Activated CD4-positive, alpha-beta T cell treated with anti-CD3 and anti-CD28 coated beads for 36 hours (primary cell): ENCODE results near the gene USP34. TPM values are rescaled to one million over a fixed set of nuclear protein-coding genes. Genes with fewer than 3 reads are reported as not detected.
"Not testable (repeated sequence)": the region's sequence is repeated elsewhere in the genome, so short reads cannot be mapped to it uniquely, and the experiment has no call there.

Experiments
- ATAC-seq: fragments of 200-7000 bp; cut with Tn5 transposase; one replicate; pipeline ENCODE4 v1.10.0; 2021; ENCODE audit warnings: mild to moderate bottlenecking, moderate library complexity
- CTCF ChIA-PET: fragments of 350-600 bp; sonication (Branson Sonifier 250); formaldehyde crosslinking; loops from one replicate; lab custom pipeline; 2021; ENCODE audit warnings: antibody characterized with exemption; lab: Charles Lee
- POLR2A ChIA-PET: fragments of 350-600 bp; sonication (Branson Sonifier 250); formaldehyde crosslinking; loops from one replicate; lab custom pipeline; 2021; ENCODE audit warnings: antibody characterized with exemption, inconsistent platforms; lab: Charles Lee
- DNase-seq: peaks from one replicate; pipeline ENCODE4 v3.0.0-alpha.2; 2020
- H3K27ac Mint-ChIP-seq: one replicate; pipeline ENCODE4 v1.8.0; 2021; ENCODE audit warnings: mixed read lengths
- H3K27me3 Mint-ChIP-seq: one replicate; pipeline ENCODE4 v1.8.0; 2021; ENCODE audit warnings: mixed read lengths
- H3K36me3 Mint-ChIP-seq: one replicate; pipeline ENCODE4 v1.8.0; 2021; ENCODE audit warnings: low read depth, mixed read lengths
- H3K4me1 Mint-ChIP-seq: one replicate; pipeline ENCODE4 v1.8.0; 2021; ENCODE audit warnings: mixed read lengths
- H3K4me3 Mint-ChIP-seq: one replicate; pipeline ENCODE4 v1.8.0; 2021; ENCODE audit warnings: mild to moderate bottlenecking, moderate library complexity, mixed read lengths
- H3K9me3 Mint-ChIP-seq: one replicate; pipeline ENCODE4 v1.8.0; 2021; ENCODE audit warnings: low read depth, mixed read lengths
- intact Hi-C, 2 experiments: fragments of 100-400 bp; cut with DNase I in 1 of 2; cut with micrococcal nuclease in 1 of 2; formaldehyde crosslinking; loops; one replicate each; pipeline versions ENCODE4 v1.14.2 to v1.15.1; 2022 to 2024; cut with DNase I, micrococcal nuclease
- total RNA-seq, 2 experiments: library from RNA; stranded (reverse); gene quantifications; one replicate each; pipeline ENCODE4 v1.2.3, GENCODE V29; 2021

Gene USP34
- total RNA-seq, 2 experiments from 2014 or later, result 63.7 to 67.6 TPM

GRCh38 chr2:61210332-61210981 is 260.4 kb downstream of the USP34 start:
- POLR2A ChIA-PET, result interaction anchor here (0.6 to 0.8 kb wide), 3 partner anchors 20 to 59 kb away, joined by 3 to 6 read pairs (median 5); no protein-coding TSS in a partner anchor
- H3K4me3 Mint-ChIP-seq, result no peak overlapping the region
- no peak for DNase-seq
- no peaks in the 10 kb centered on the region for H3K4me1 Mint-ChIP-seq
- H3K36me3 Mint-ChIP-seq, result peaks cover 21% of the 10 kb centered on the region
- ATAC-seq, result peak; percentile 23
- no peaks in the 10 kb centered on the region for H3K9me3 Mint-ChIP-seq
- H3K27me3 Mint-ChIP-seq, result no peaks in the 10 kb centered on the region
- no peak overlapping the region for H3K27ac Mint-ChIP-seq
- intact Hi-C loops, result no loop called here
- CTCF ChIA-PET, result interaction anchor here (0.6 to 1.2 kb wide), 3 partner anchors 9 to 166 kb away, joined by 3 to 5 read pairs (median 4); no protein-coding TSS in a partner anchor

- POLR2A ChIA-PET, result no interaction called here
These were observed 265.8 kb downstream of the USP34 start for GRCh38 chr2:61205132-61205531.

GRCh38 chr2:61196671-61197070 is 274.2 kb downstream of the USP34 start:
- Mint-ChIP-seq H3K9me3 (no peaks in the 10 kb centered on the region), H3K27me3 (no peaks in the 10 kb centered on the region), H3K27ac (no peak overlapping the region), H3K4me3 (no peak overlapping the region), H3K36me3 (peaks cover 22% of the 10 kb centered on the region), H3K4me1 (peaks cover 10% of the 10 kb centered on the region)
- CTCF ChIA-PET, result interaction anchor here (0.5 to 0.6 kb wide), 4 partner anchors 20 to 146 kb away, joined by 3 to 4 read pairs (median 4); no protein-coding TSS in a partner anchor
- DNase-seq, result no peak
- ATAC-seq, result no peak
- POLR2A ChIA-PET, result no interaction called here
- intact Hi-C loops, result no loop called here

More at GRCh38 chr2:61205132-61205531, 265.8 kb downstream of the USP34 start:
- intact Hi-C loops, result no loop called here
- Mint-ChIP-seq H3K4me1 (no peaks in the 10 kb centered on the region), H3K27ac (no peak overlapping the region), H3K27me3 (no peaks in the 10 kb centered on the region), H3K4me3 (no peak overlapping the region), H3K9me3 (no peaks in the 10 kb centered on the region), H3K36me3 (peaks cover 39% of the 10 kb centered on the region)
- DNase-seq, result no peak
- CTCF ChIA-PET, result interaction anchor here (1.4 kb wide), 1 partner anchor 8 kb away, joined by 4 read pairs; no protein-coding TSS in a partner anchor
- no peak for ATAC-seq

GRCh38 chr2:61194646-61195045 is 276.2 kb downstream of the USP34 start:
- CTCF ChIA-PET, result interaction anchor here (0.7 kb wide), 1 partner anchor 10 kb away, joined by 3 read pairs; no protein-coding TSS in a partner anchor
- H3K9me3 Mint-ChIP-seq, H3K27me3 Mint-ChIP-seq, ATAC-seq, H3K4me3 Mint-ChIP-seq, POLR2A ChIA-PET, H3K27ac Mint-ChIP-seq, DNase-seq, intact Hi-C loops: not testable (repeated sequence)
- peaks cover 34% of the 10 kb centered on the region for H3K36me3 Mint-ChIP-seq
- H3K4me1 Mint-ChIP-seq, result peaks cover 22% of the 10 kb centered on the region

GRCh38 chr2:61193670-61194561 is 277.0 kb downstream of the USP34 start:
- ATAC-seq, result no peak
- Mint-ChIP-seq H3K4me3 (no peak overlapping the region), H3K36me3 (peaks cover 36% of the 10 kb centered on the region), H3K9me3 (no peaks in the 10 kb centered on the region), H3K4me1 (peaks cover 23% of the 10 kb centered on the region), H3K27ac (peak overlapping the region; percentile 25), H3K27me3 (no peaks in the 10 kb centered on the region)
- POLR2A ChIA-PET, result no interaction called here
- CTCF ChIA-PET, result interaction anchor here (0.6 to 0.9 kb wide), 2 partner anchors 208 to 488 kb away, joined by 3 read pairs; no protein-coding TSS in a partner anchor
- intact Hi-C loops, result no loop called here
- DNase-seq, result no peak

GRCh38 chr2:61187085-61187484 is 283.8 kb downstream of the USP34 start:
- DNase-seq (no peak), ATAC-seq (no peak)
- peak overlapping the region; percentile 21 for H3K27ac Mint-ChIP-seq
- peaks cover 36% of the 10 kb centered on the region for H3K4me1 Mint-ChIP-seq
- no peaks in the 10 kb centered on the region for H3K9me3 Mint-ChIP-seq
- H3K27me3 Mint-ChIP-seq, result no peaks in the 10 kb centered on the region
- ChIA-PET CTCF (no interaction called here), POLR2A (no interaction called here)
- no peak overlapping the region for H3K4me3 Mint-ChIP-seq
- intact Hi-C loops, result no loop called here
- H3K36me3 Mint-ChIP-seq, result peaks cover 76% of the 10 kb centered on the region

- POLR2A ChIA-PET, result interaction anchor here (0.6 kb wide), 2 partner anchors 31 to 297 kb away, joined by 3 to 4 read pairs; no protein-coding TSS in a partner anchor
- peaks cover 42% of the 10 kb centered on the region for H3K4me1 Mint-ChIP-seq
- ATAC-seq, result no peak
These were observed 285.6 kb downstream of the USP34 start for GRCh38 chr2:61185231-61185728.

GRCh38 chr2:61184263-61184662 is 286.6 kb downstream of the USP34 start:
- POLR2A ChIA-PET, result interaction anchor here (0.9 kb wide), 1 partner anchor 39 kb away, joined by 4 read pairs; no protein-coding TSS in a partner anchor
- CTCF ChIA-PET, result interaction anchor here (0.5 to 1.2 kb wide), 3 partner anchors 31 to 477 kb away, joined by 3 to 4 read pairs (median 4); no protein-coding TSS in a partner anchor
- DNase-seq, result no peak
- no peaks in the 10 kb centered on the region for H3K27me3 Mint-ChIP-seq
- H3K9me3 Mint-ChIP-seq, result no peaks in the 10 kb centered on the region
- no peak overlapping the region for H3K4me3 Mint-ChIP-seq
- H3K4me1 Mint-ChIP-seq, result peaks cover 48% of the 10 kb centered on the region
- intact Hi-C loops, result no loop called here
- ATAC-seq, result no peak
- no peak overlapping the region for H3K27ac Mint-ChIP-seq
- H3K36me3 Mint-ChIP-seq, result peaks cover 83% of the 10 kb centered on the region

More at GRCh38 chr2:61185231-61185728, 285.6 kb downstream of the USP34 start:
- peak overlapping the region; percentile 38 for H3K27ac Mint-ChIP-seq
- no peak for DNase-seq
- peaks cover 83% of the 10 kb centered on the region for H3K36me3 Mint-ChIP-seq
- no peaks in the 10 kb centered on the region for H3K27me3 Mint-ChIP-seq
- CTCF ChIA-PET, result interaction anchor here (0.5 to 1.3 kb wide), 8 partner anchors 9 to 607 kb away, joined by 3 to 4 read pairs (median 3); no protein-coding TSS in a partner anchor
- H3K4me3 Mint-ChIP-seq, result no peak overlapping the region
- intact Hi-C loops, result no loop called here
- H3K9me3 Mint-ChIP-seq, result no peaks in the 10 kb centered on the region

GRCh38 chr2:61183795-61184194 is 287.1 kb downstream of the USP34 start:
- POLR2A ChIA-PET, result interaction anchor here (0.9 kb wide), 1 partner anchor 39 kb away, joined by 4 read pairs; no protein-coding TSS in a partner anchor
- Mint-ChIP-seq H3K4me1 (peaks cover 53% of the 10 kb centered on the region), H3K4me3 (no peak overlapping the region), H3K36me3 (peaks cover 83% of the 10 kb centered on the region), H3K27ac (no peak overlapping the region), H3K27me3 (no peaks in the 10 kb centered on the region), H3K9me3 (no peaks in the 10 kb centered on the region)
- DNase-seq (no peak), ATAC-seq (no peak)
- intact Hi-C loops, result no loop called here
- CTCF ChIA-PET, result interaction anchor here (0.5 to 1.0 kb wide), 2 partner anchors 31 to 56 kb away, joined by 3 to 4 read pairs; no protein-coding TSS in a partner anchor

GRCh38 chr2:61182059-61182383 is 288.9 kb downstream of the USP34 start:
- Mint-ChIP-seq H3K27ac (no peak overlapping the region), H3K9me3 (no peaks in the 10 kb centered on the region), H3K4me1 (peaks cover 59% of the 10 kb centered on the region), H3K4me3 (no peak overlapping the region), H3K27me3 (no peaks in the 10 kb centered on the region), H3K36me3 (peaks cover 77% of the 10 kb centered on the region)
- ATAC-seq, result no peak
- intact Hi-C loops, result no loop called here
- ChIA-PET CTCF (interaction anchor here (0.7 kb wide), 1 partner anchor 400 kb away, joined by 3 read pairs; no protein-coding TSS in a partner anchor), POLR2A (no interaction called here)
- DNase-seq, result no peak
